Activated CD8-positive, alpha-beta T cell treated with anti-CD3 and anti-CD28 coated beads for 36 hours (primary cell): ENCODE results near the gene MYO16. TPM values are rescaled to one million over a fixed set of nuclear protein-coding genes. Genes with fewer than 3 reads are reported as not detected.

Experiments used
- ATAC-seq: fragments of 200-7000 bp; cut with Tn5 transposase; one replicate; pipeline ENCODE4 v1.10.0; 2021; ENCODE audit warnings: mild to moderate bottlenecking, moderate library complexity
- CTCF ChIA-PET: fragments of 350-600 bp; sonication (Branson Sonifier 250); formaldehyde crosslinking; loops from one replicate; lab custom pipeline; 2021; ENCODE audit warnings: antibody characterized with exemption; lab: Charles Lee
- POLR2A ChIA-PET: fragments of 350-600 bp; sonication (Branson Sonifier 250); formaldehyde crosslinking; loops from one replicate; lab custom pipeline; 2021; ENCODE audit warnings: antibody characterized with exemption; lab: Charles Lee
- DNase-seq: peaks from one replicate; pipeline ENCODE4 v3.0.0-alpha.2; 2020
- H3K27ac Mint-ChIP-seq: one replicate; pipeline ENCODE4 v1.8.0; 2021; ENCODE audit warnings: mild to moderate bottlenecking, mixed read lengths
- H3K27me3 Mint-ChIP-seq: one replicate; pipeline ENCODE4 v1.8.0; 2021; ENCODE audit warnings: mixed read lengths
- H3K36me3 Mint-ChIP-seq: one replicate; pipeline ENCODE4 v1.8.0; 2021; ENCODE audit warnings: low read depth, mixed read lengths
- H3K4me1 Mint-ChIP-seq: one replicate; pipeline ENCODE4 v1.8.0; 2021; ENCODE audit warnings: low read depth, mixed read lengths
- H3K4me3 Mint-ChIP-seq: one replicate; pipeline ENCODE4 v1.8.0; 2021; ENCODE audit warnings: mild to moderate bottlenecking, moderate library complexity, mixed read lengths
- H3K9me3 Mint-ChIP-seq: one replicate; pipeline ENCODE4 v1.8.0; 2021; ENCODE audit warnings: mixed read lengths
- CTCF ChIP-seq: fragments of 200-600 bp; IDR thresholded peaks from one replicate; pipeline ENCODE4 v1.8.0; 2022; ENCODE audit warnings: antibody characterized with exemption, mild to moderate bottlenecking
- intact Hi-C: fragments of 100-400 bp; cut with micrococcal nuclease; formaldehyde crosslinking; loops from one replicate; pipeline ENCODE4 v1.10.0; 2022
- total RNA-seq, 2 experiments: library from RNA; stranded (reverse); gene quantifications; one replicate each; pipeline ENCODE4 v1.2.3, GENCODE V29; 2021

Gene MYO16
- total RNA-seq, 2 experiments from 2014 or later: not detected

- CTCF ChIA-PET: interaction anchor here (1.6 kb wide), 1 partner anchor 10 kb away, joined by 3 read pairs; no protein-coding TSS in a partner anchor
- no peak for TF ChIP-seq CTCF
Measured at GRCh38 chr13:109152941-109153340, 523.5 kb downstream of the MYO16 start.

GRCh38 chr13:109154146-109154545 is 524.7 kb downstream of the MYO16 start:
- TF ChIP-seq CTCF: no peak
- POLR2A ChIA-PET: no interaction called here
- ATAC-seq: no peak
- no peak for DNase-seq
- no peaks in the 10 kb centered on the region for H3K9me3 Mint-ChIP-seq
- no peak overlapping the region for H3K27ac Mint-ChIP-seq
- CTCF ChIA-PET: no interaction called here
- H3K36me3 Mint-ChIP-seq: no peaks in the 10 kb centered on the region
- H3K4me3 Mint-ChIP-seq: no peak overlapping the region
- H3K27me3 Mint-ChIP-seq: no peaks in the 10 kb centered on the region
- intact Hi-C loops: no loop called here
- no peaks in the 10 kb centered on the region for H3K4me1 Mint-ChIP-seq

More at GRCh38 chr13:109152941-109153340, 523.5 kb downstream of the MYO16 start:
- Mint-ChIP-seq H3K4me1 (no peaks in the 10 kb centered on the region), H3K27me3 (no peaks in the 10 kb centered on the region), H3K27ac (no peak overlapping the region), H3K36me3 (no peaks in the 10 kb centered on the region), H3K4me3 (no peak overlapping the region), H3K9me3 (no peaks in the 10 kb centered on the region)
- POLR2A ChIA-PET: no interaction called here
- intact Hi-C loops: no loop called here
- ATAC-seq (no peak), DNase-seq (no peak)

- Mint-ChIP-seq H3K27me3 (no peaks in the 10 kb centered on the region), H3K9me3 (no peaks in the 10 kb centered on the region), H3K27ac (no peak overlapping the region), H3K4me3 (no peak overlapping the region), H3K4me1 (no peaks in the 10 kb centered on the region), H3K36me3 (no peaks in the 10 kb centered on the region)
- no peak for TF ChIP-seq CTCF
- CTCF ChIA-PET: no interaction called here
- intact Hi-C loops: no loop called here
- POLR2A ChIA-PET: no interaction called here
- DNase-seq (no peak), ATAC-seq (no peak)
Measured at GRCh38 chr13:109154546-109154945, 525.1 kb downstream of the MYO16 start.

GRCh38 chr13:109154966-109155761 is 525.8 kb downstream of the MYO16 start:
- TF ChIP-seq CTCF: no peak
- intact Hi-C loops: no loop called here
- H3K4me1 Mint-ChIP-seq: no peaks in the 10 kb centered on the region
- H3K4me3 Mint-ChIP-seq: no peak overlapping the region
- no peaks in the 10 kb centered on the region for H3K36me3 Mint-ChIP-seq
- ChIA-PET CTCF (no interaction called here), POLR2A (no interaction called here)
- H3K27me3 Mint-ChIP-seq: no peaks in the 10 kb centered on the region
- H3K27ac Mint-ChIP-seq: no peak overlapping the region
- H3K9me3 Mint-ChIP-seq: no peaks in the 10 kb centered on the region
- ATAC-seq: no peak
- no peak for DNase-seq

GRCh38 chr13:109156181-109156935 is 526.9 kb downstream of the MYO16 start:
- TF ChIP-seq CTCF: no peak
- no peak for DNase-seq
- Mint-ChIP-seq H3K9me3 (no peaks in the 10 kb centered on the region), H3K4me1 (peaks cover 2% of the 10 kb centered on the region), H3K27me3 (no peaks in the 10 kb centered on the region), H3K4me3 (no peak overlapping the region), H3K27ac (no peak overlapping the region), H3K36me3 (no peaks in the 10 kb centered on the region)
- ATAC-seq: no peak
- ChIA-PET POLR2A (no interaction called here), CTCF (no interaction called here)
- intact Hi-C loops: no loop called here
